Regular cardiac myocyte (primary cell): ENCODE data around the gene DONSON. TPM values are rescaled to one million over a fixed set of nuclear protein-coding genes. Genes with fewer than 3 reads are reported as not detected.

Source experiments
- total RNA-seq: library from RNA; depleted of rRNA; stranded (reverse); fragments of >200 nt; gene quantifications from 2 replicates; pipeline ENCODE4 v1.2.3, GENCODE V29; 2014

Gene DONSON, protein sequence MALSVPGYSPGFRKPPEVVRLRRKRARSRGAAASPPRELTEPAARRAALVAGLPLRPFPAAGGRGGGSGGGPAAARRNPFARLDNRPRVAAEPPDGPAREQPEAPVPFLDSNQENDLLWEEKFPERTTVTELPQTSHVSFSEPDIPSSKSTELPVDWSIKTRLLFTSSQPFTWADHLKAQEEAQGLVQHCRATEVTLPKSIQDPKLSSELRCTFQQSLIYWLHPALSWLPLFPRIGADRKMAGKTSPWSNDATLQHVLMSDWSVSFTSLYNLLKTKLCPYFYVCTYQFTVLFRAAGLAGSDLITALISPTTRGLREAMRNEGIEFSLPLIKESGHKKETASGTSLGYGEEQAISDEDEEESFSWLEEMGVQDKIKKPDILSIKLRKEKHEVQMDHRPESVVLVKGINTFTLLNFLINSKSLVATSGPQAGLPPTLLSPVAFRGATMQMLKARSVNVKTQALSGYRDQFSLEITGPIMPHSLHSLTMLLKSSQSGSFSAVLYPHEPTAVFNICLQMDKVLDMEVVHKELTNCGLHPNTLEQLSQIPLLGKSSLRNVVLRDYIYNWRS
- 15.2 and 24.2 TPM in 2 replicates for total RNA-seq

GRCh38 chr21:33588485-33589335 lies at the start of gene DONSON:
Gene DONSON, minus strand, starts transcription at chr21:33588684. Its CDS starts 43 bp downstream, at chr21:33588641.

DNA sequence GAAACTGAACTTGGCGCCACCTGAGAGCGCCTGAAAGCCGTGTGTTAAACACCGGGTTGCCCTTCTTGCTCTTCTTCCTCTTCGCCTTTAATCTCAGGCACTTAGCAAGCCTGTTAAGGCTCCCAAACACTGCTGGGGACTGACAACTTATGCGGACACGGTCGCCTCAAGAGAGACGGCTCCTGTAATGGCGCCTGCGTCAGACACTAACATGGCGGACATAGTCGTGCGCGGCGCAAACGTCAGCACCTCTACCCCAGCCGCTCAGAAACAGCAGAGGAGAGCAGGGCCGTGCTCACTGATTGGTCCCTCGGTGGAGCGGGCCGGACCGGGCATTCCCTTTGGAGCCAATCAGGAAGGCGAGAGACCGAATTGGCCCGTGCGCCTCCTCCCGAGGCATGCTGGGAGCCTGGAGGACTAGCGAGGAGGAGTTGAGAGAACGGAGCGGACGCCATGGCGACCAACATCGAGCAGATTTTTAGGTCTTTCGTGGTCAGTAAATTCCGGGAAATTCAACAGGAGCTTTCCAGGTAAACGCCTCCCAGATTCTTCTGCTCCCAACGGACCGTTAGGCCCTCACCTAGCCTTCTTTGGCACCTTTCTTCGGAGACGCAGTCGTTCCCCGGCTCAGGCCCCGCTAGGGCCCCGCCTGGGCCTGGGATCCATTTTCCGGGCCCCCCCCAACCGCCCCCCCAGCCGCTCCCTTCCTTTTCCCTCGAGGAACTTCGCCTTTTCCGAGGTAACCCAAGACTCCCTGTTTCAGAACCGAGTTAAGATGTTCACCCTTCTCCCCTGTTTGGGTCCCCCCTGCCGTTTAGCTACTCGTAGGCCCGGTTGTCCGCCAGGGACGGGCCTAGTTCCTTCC lies 45.6 kb downstream of the DONSON start, which contains the start of gene SON:
SON (plus strand) TSS at position 399 of the 865 bp plus-strand sequence; CDS start at position 454, 55 bp downstream.

GRCh38 chr21:33541756-33542639 lies 46.5 kb downstream of the DONSON start, which contains the start of gene GART:
Gene GART, minus strand, starts transcription at chr21:33542117. Its CDS starts 2,802 bp downstream, at chr21:33539315.

Other genes with a start within 250 kb of the DONSON start
- 51.2 and 64.8 TPM in 2 replicates for gene IFNGR2, start 185.3 kb downstream of the DONSON start, total RNA-seq
- 33.0 and 56.7 TPM in 2 replicates for gene TMEM50B, start 108.7 kb downstream of the DONSON start, total RNA-seq
- 1.7 and 2.0 TPM in 2 replicates for gene DNAJC28, start 97.0 kb downstream of the DONSON start, total RNA-seq
- gene GART, start 46.6 kb downstream of the DONSON start, total RNA-seq, result 53.0 and 132 TPM in 2 replicates
- gene SON, start 45.6 kb downstream of the DONSON start, total RNA-seq, result 108 and 118 TPM in 2 replicates
- gene CRYZL1, start 53.1 kb upstream of the DONSON start, total RNA-seq, result 23.6 and 28.8 TPM in 2 replicates
- 59.4 and 64.8 TPM in 2 replicates for gene ITSN1, start 53.8 kb upstream of the DONSON start, total RNA-seq